SK-N-SH (cell line): ENCODE results near the gene IMPDH2. TPM values are rescaled to one million over a fixed set of nuclear protein-coding genes. Genes with fewer than 3 reads are reported as not detected.

Source experiments
- CTCF ChIA-PET: fragments of 300-600, 350-600 bp; formaldehyde crosslinking; extraction: SDS; loops from one replicate; lab custom pipeline; 2021; lab: Yijun Ruan, JAX
- POLR2A ChIA-PET: fragments of 350-600 bp; sonication (Branson Sonifier 250); formaldehyde crosslinking; extraction: SDS; loops from one replicate; lab custom pipeline; 2020; ENCODE audit warnings: antibody characterized with exemption, inconsistent platforms; lab: Yijun Ruan, JAX
- DNase-seq: peaks from one replicate; pipeline ENCODE4 v3.0.0; 2012
- H2AFZ ChIP-seq: fragments of 200-600 bp; sonication (generic); 2 replicates; pipeline ENCODE4 v1.8.1; 2016; ENCODE audit warnings: antibody characterized with exemption, mild to moderate bottlenecking, low read depth
- H3F3A ChIP-seq: fragments of 200-600 bp; sonication (generic); replicated peaks from 2 replicates; pipeline ENCODE3; 2016; ENCODE audit warnings: antibody characterized with exemption, mild to moderate bottlenecking; ENCODE audit not compliant: insufficient read depth
- H3K27ac ChIP-seq, 2 experiments: fragments of 200-500 bp in 1 of 2; fragments of 200-600 bp in 1 of 2; sonication (Bioruptor generic) in 1 of 2; sonication (generic), shearing (Covaris generic) in 1 of 2; 2 replicates each; pipeline versions ENCODE4 v1.5.1 to v1.6.1; 2014 to 2016; ENCODE audit warnings: low read depth in 2 of 2, inconsistent platforms in 1 of 2, low read length in 1 of 2, mild to moderate bottlenecking in 1 of 2, mixed read lengths in 1 of 2
- H3K27me3 ChIP-seq: fragments of 200-600 bp; sonication (generic), shearing (Covaris generic); 2 replicates; pipeline ENCODE4 v1.6.1; 2016; ENCODE audit warnings: mixed run types; ENCODE audit not compliant: insufficient read depth
- H3K36me3 ChIP-seq, 2 experiments: fragments of 200-500 bp in 1 of 2; fragments of 200-600 bp in 1 of 2; sonication (Bioruptor generic) in 1 of 2; sonication (generic) in 1 of 2; replicated peaks in 1 of 2; 2 replicates each; pipeline versions ENCODE3 to v1.5.1; 2014 to 2016; ENCODE audit warnings: low read length in 1 of 2, mild to moderate bottlenecking in 1 of 2; ENCODE audit not compliant: insufficient read depth in 2 of 2, control insufficient read depth in 1 of 2
- H3K4me1 ChIP-seq, 2 experiments: fragments of 200-500 bp in 1 of 2; fragments of 200-600 bp in 1 of 2; sonication (Bioruptor generic) in 1 of 2; sonication (generic), shearing (Covaris generic) in 1 of 2; 2 replicates each; pipeline versions ENCODE4 v1.5.1 to v1.6.1; 2014 to 2016; ENCODE audit warnings: low read depth in 1 of 2, low read length in 1 of 2, mixed run types in 1 of 2; ENCODE audit not compliant: insufficient read depth in 2 of 2, control insufficient read depth in 1 of 2
- H3K4me2 ChIP-seq: fragments of 200-600 bp; sonication (generic), shearing (Covaris generic); 2 replicates; pipeline ENCODE4 v1.6.1; 2017; ENCODE audit warnings: mixed run types
- H3K4me3 ChIP-seq, 2 experiments: fragments of 200-500 bp in 1 of 2; fragments of 200-600 bp in 1 of 2; sonication (Bioruptor generic) in 1 of 2; sonication (generic), shearing (Covaris generic) in 1 of 2; 2 replicates each; pipeline versions ENCODE4 v1.5.1 to v1.8.1; 2014 to 2016; ENCODE audit warnings: low read depth in 2 of 2, inconsistent platforms in 1 of 2, low read length in 1 of 2, mild to moderate bottlenecking in 1 of 2, mixed read lengths in 1 of 2, moderate library complexity in 1 of 2
- H3K79me2 ChIP-seq: fragments of 200-600 bp; sonication (generic); 2 replicates; pipeline ENCODE4 v1.8.1; 2017; ENCODE audit warnings: mild to moderate bottlenecking; ENCODE audit not compliant: insufficient read depth
- H3K9ac ChIP-seq: fragments of 200-600 bp; sonication (generic); 2 replicates; pipeline ENCODE4 v1.6.1; 2017; ENCODE audit warnings: mixed run types
- H3K9me2 ChIP-seq: fragments of 200-600 bp; sonication (generic); 2 replicates; pipeline ENCODE4 v1.6.1; 2017; ENCODE audit warnings: mixed run types
- H3K9me3 ChIP-seq: fragments of 200-600 bp; sonication (generic); 2 replicates; pipeline ENCODE4 v1.6.1; 2017; ENCODE audit warnings: mixed run types, mild to moderate bottlenecking, moderate library complexity
- H4K20me1 ChIP-seq: fragments of 200-600 bp; sonication (generic); 2 replicates; pipeline ENCODE4 v1.6.1; 2017; ENCODE audit warnings: mild to moderate bottlenecking, mixed run types; ENCODE audit not compliant: insufficient read depth
- CHD2 ChIP-seq: fragments of 150-350 bp; IDR thresholded peaks from 2 replicates; pipeline ENCODE4 v1.6.1; 2018; ENCODE audit warnings: low read length; ENCODE audit not compliant: partially characterized antibody
- CTCF ChIP-seq: fragments of 200-600 bp; sonication (generic); IDR thresholded peaks from 2 replicates; pipeline ENCODE4 v1.6.1; 2017; ENCODE audit warnings: antibody characterized with exemption, mild to moderate bottlenecking, moderate library complexity
- ELF1 ChIP-seq: IDR thresholded peaks from 2 replicates; pipeline ENCODE4 v1.4.0; 2012
- EP300 ChIP-seq, 2 experiments: IDR thresholded peaks; 2 replicates each; pipeline versions ENCODE4 v1.4.0 to v1.6.1; 2012; ENCODE audit warnings: borderline replicate concordance in 1 of 2, low read depth in 1 of 2, low read length in 1 of 2
- EZH2phosphoT487 ChIP-seq: fragments of 200-600 bp; sonication (generic); IDR thresholded peaks from 2 replicates; pipeline ENCODE4 v1.6.1; 2017; ENCODE audit warnings: low read depth, mixed run types, mild to moderate bottlenecking, antibody characterized with exemption, moderate library complexity, borderline replicate concordance
- FOXJ3 ChIP-seq: sonication (generic); formaldehyde crosslinking; IDR thresholded peaks from 2 replicates; pipeline ENCODE4 v1.5.1; 2020; ENCODE audit warnings: mild to moderate bottlenecking, missing genetic modification reagents
- FOXM1 ChIP-seq: IDR thresholded peaks from 2 replicates; pipeline ENCODE4 v1.4.0; 2012; ENCODE audit warnings: low read depth, mild to moderate bottlenecking
- GATA2 ChIP-seq: sonication (generic); formaldehyde crosslinking; IDR thresholded peaks from 2 replicates; pipeline ENCODE4 v1.5.0; 2020; ENCODE audit warnings: mild to moderate bottlenecking, missing genetic modification reagents
- IRF3 ChIP-seq: fragments of 150-350 bp; IDR thresholded peaks from 2 replicates; pipeline ENCODE4 v1.6.1; 2016; ENCODE audit warnings: mild to moderate bottlenecking, low read depth, low read length
- JUND ChIP-seq: IDR thresholded peaks from 2 replicates; pipeline ENCODE4 v1.4.0; 2012
- MAX ChIP-seq: IDR thresholded peaks from 2 replicates; pipeline ENCODE4 v1.4.0; 2012; ENCODE audit warnings: low read depth
- MEF2A ChIP-seq: IDR thresholded peaks from 2 replicates; pipeline ENCODE4 v1.4.0; 2012; ENCODE audit warnings: low read depth, borderline replicate concordance
- NFIC ChIP-seq: IDR thresholded peaks from 2 replicates; pipeline ENCODE4 v1.4.0; 2012; ENCODE audit warnings: borderline replicate concordance
- PBX3 ChIP-seq: IDR thresholded peaks from 2 replicates; pipeline ENCODE4; 2012
- POLR2AphosphoS5 ChIP-seq: IDR thresholded peaks from 2 replicates; pipeline ENCODE4 v1.6.1; 2012; ENCODE audit warnings: low read depth, low read length
- RAD21 ChIP-seq: IDR thresholded peaks from 2 replicates; pipeline ENCODE4 v1.6.1; 2012; ENCODE audit warnings: mild to moderate bottlenecking, low read length
- RCOR1 ChIP-seq: fragments of 150-350 bp; IDR thresholded peaks from 2 replicates; pipeline ENCODE4 v1.6.1; 2017; ENCODE audit warnings: antibody characterized with exemption, low read length
- RFX5 ChIP-seq: IDR thresholded peaks from 2 replicates; pipeline ENCODE4 v1.6.1; 2012; ENCODE audit warnings: mild to moderate bottlenecking, improper control_type of control experiment, low read length
- SIN3A ChIP-seq: IDR thresholded peaks from 2 replicates; pipeline ENCODE4 v1.6.1; 2012; ENCODE audit warnings: low read depth, mild to moderate bottlenecking, low read length, moderate library complexity, borderline replicate concordance
- TEAD4 ChIP-seq: IDR thresholded peaks from 2 replicates; pipeline ENCODE4 v1.4.0; 2012; ENCODE audit warnings: mild to moderate bottlenecking, borderline replicate concordance; ENCODE audit not compliant: insufficient read depth
- ZBTB33 ChIP-seq: IDR thresholded peaks from 2 replicates; pipeline ENCODE4 v1.4.0; 2012; ENCODE audit warnings: low read depth, borderline replicate concordance
- WGBS: methylation state at CpG from one replicate; pipeline ENCODE4 v1.1.6; 2017; ENCODE audit warnings: low lambda C conversion rate; 5-methylcytosine and 5-hydroxymethylcytosine counted together
- polyA plus RNA-seq, 3 experiments: library from polyadenylated mRNA; depleted of rRNA; stranded (reverse); fragments of >200 nt; gene quantifications; 2 replicates each; pipeline ENCODE4 v1.2.3, GENCODE V29; 2012

Gene IMPDH2
- polyA plus RNA-seq, 1 of the 3 experiments (the other 2 are of a cell fraction): 305 TPM

- Histone ChIP-seq H3K36me3 (peaks cover 55 to 64% of the 10 kb centered on the region in 2 experiments), H3K27me3 (no peaks in the 10 kb centered on the region), H3K9me3 (no peaks in the 10 kb centered on the region), H3F3A (peaks cover 49% of the 10 kb centered on the region), H2AFZ (no peak overlapping the region), H3K4me2 (no peak overlapping the region), H3K27ac (no peak overlapping the region), H3K79me2 (peaks cover 69% of the 10 kb centered on the region), H3K9ac (no peak overlapping the region), H3K4me1 (peaks cover 10 to 41% of the 10 kb centered on the region in 2 experiments; a peak in 3 of 4 replicates), H3K9me2 (no peaks in the 10 kb centered on the region), H4K20me1 (no peaks in the 10 kb centered on the region), H3K4me3 (no peak overlapping the region)
- POLR2A ChIA-PET: interaction anchor here (1.3 to 1.9 kb wide), 4 partner anchors 8 to 67 kb away, joined by 3 to 9 read pairs (median 4); partner anchors contain the start of genes DALRD3, QRICH1 and WDR6
- WGBS: 100% methylated on average over 3 of the region's 3 CpGs
- CTCF ChIA-PET: interaction anchor here (0.8 to 3.6 kb wide), 3 partner anchors 13 to 422 kb away, joined by 3 to 14 read pairs (median 7); partner anchors contain the start of gene WDR6
- DNase-seq: no peak
- no peak for TF ChIP-seq RCOR1
- no peak for TF ChIP-seq EP300 (IDR thresholded peaks at IDR 0.05; ENCODE audit: borderline replicate concordance in 1 of 2, low read depth in 1 of 2, low read length in 1 of 2)
- no peak for TF ChIP-seq CTCF
- TF ChIP-seq PBX3: no peak
- no peak for TF ChIP-seq MEF2A
- TF ChIP-seq EZH2phosphoT487: no peak
- TF ChIP-seq FOXJ3 (CRISPR knock-in tag): no peak
- no peak for TF ChIP-seq TEAD4
- no peak for TF ChIP-seq RFX5
- no peak for TF ChIP-seq FOXM1
- no peak for TF ChIP-seq SIN3A
- no peak for TF ChIP-seq POLR2AphosphoS5
Measured at GRCh38 chr3:49026536-49026935, 2.7 kb downstream of the IMPDH2 start.

GRCh38 chr3:49025793-49026520, 3.2 kb downstream of the IMPDH2 start:
- H3K79me2 ChIP-seq: peaks cover 72% of the 10 kb centered on the region
- no peak overlapping the region for H3K4me3 ChIP-seq
- no peaks in the 10 kb centered on the region for H4K20me1 ChIP-seq
- H3F3A ChIP-seq: peaks cover 49% of the 10 kb centered on the region
- peaks cover 10 to 41% of the 10 kb centered on the region in 2 experiments; a peak in 3 of 4 replicates for H3K4me1 ChIP-seq
- ChIA-PET CTCF (interaction anchor here (0.8 to 3.6 kb wide), 4 partner anchors 12 to 423 kb away, joined by 3 to 14 read pairs (median 5); partner anchors contain the start of gene WDR6), POLR2A (interaction anchor here (1.3 to 1.9 kb wide), 3 partner anchors 14 to 68 kb away, joined by 3 to 9 read pairs (median 6); partner anchors contain the start of genes QRICH1 and WDR6)
- WGBS: 82% methylated on average over 3 of the region's 8 CpGs
- no peaks in the 10 kb centered on the region for H3K27me3 ChIP-seq
- no peak for DNase-seq
- no peaks in the 10 kb centered on the region for H3K9me2 ChIP-seq
- H2AFZ ChIP-seq: no peak overlapping the region
- H3K4me2 ChIP-seq: no peak overlapping the region
- no peaks in the 10 kb centered on the region for H3K9me3 ChIP-seq
- H3K9ac ChIP-seq: no peak overlapping the region
- no peak overlapping the region; a peak in 1 of 4 replicates for H3K27ac ChIP-seq
- H3K36me3 ChIP-seq: peaks cover 52 to 58% of the 10 kb centered on the region in 2 experiments
- TF ChIP-seq ELF1: no peak
- TF ChIP-seq JUND: no peak
- TF ChIP-seq IRF3: no peak
- no peak for TF ChIP-seq MAX
- TF ChIP-seq FOXM1: no peak
- TF ChIP-seq NFIC: no peak
- TF ChIP-seq RAD21: no peak
- no peak for TF ChIP-seq GATA2 (CRISPR knock-in tag)
- TF ChIP-seq ZBTB33: no peak
- no peak for TF ChIP-seq EZH2phosphoT487
- TF ChIP-seq CHD2: no peak
